Measurements from ENCODE around the gene KCNC3.

Gene KCNC3

GRCh38 chr19:50322234-50322633 lies 6.9 kb downstream of the KCNC3 start:
- TF ChIP-seq CTCF (conservative IDR thresholded peaks at IDR 0.05; ENCODE audit: low read depth, low read length): no peak
- H4K20me1 ChIP-seq (ENCODE audit: insufficient read depth): no peaks in the 10 kb centered on the region
- no peaks in the 10 kb centered on the region for H3K36me3 ChIP-seq (ENCODE audit: insufficient read depth)
- H2AFZ ChIP-seq (ENCODE audit: low read depth): no peak overlapping the region
- no peak overlapping the region for H3K27ac ChIP-seq
- H3K27me3 ChIP-seq (ENCODE audit: insufficient read depth, low read depth): peaks cover 45% of the 10 kb centered on the region
- no peak overlapping the region for H3K4me3 ChIP-seq (IDR thresholded peaks at IDR 0.05; ENCODE audit: insufficient read depth, low read depth, low read length)
- H3K79me2 ChIP-seq (ENCODE audit: insufficient read depth, low read depth): no peaks in the 10 kb centered on the region
- H3K4me1 ChIP-seq (ENCODE audit: low read depth, poor library complexity, severe bottlenecking): no peaks in the 10 kb centered on the region
- no peak overlapping the region for H3K4me2 ChIP-seq
- no peak overlapping the region for H3K9ac ChIP-seq

DNA sequence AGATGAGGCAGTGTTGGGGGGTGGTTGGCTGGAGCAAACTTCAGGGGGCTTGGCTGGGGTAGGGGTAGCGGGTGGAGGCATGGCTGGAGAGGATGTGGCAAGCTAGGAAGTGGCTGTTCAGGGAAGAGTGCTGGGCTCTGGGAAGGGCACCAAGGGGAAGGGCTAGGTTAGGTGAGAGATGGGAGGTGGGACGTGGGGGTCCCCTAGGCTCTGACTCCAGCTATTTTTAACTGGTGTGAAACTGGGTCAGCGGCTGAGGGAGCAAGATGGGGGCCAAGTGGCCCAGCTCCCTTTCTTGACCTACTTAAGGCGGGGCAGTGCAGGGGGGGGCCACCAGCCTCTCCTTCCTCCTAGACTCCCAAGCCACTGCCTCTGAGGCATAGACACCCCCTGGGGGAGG lies 7.3 kb downstream of the KCNC3 start:
- no peak for TF ChIP-seq CTCF (conservative IDR thresholded peaks at IDR 0.05; ENCODE audit: low read depth, low read length)
- no peaks in the 10 kb centered on the region for H3K4me1 ChIP-seq (ENCODE audit: low read depth, poor library complexity, severe bottlenecking)
- no peaks in the 10 kb centered on the region for H3K36me3 ChIP-seq (ENCODE audit: insufficient read depth)
- H3K27ac ChIP-seq: no peak overlapping the region
- H3K4me3 ChIP-seq (IDR thresholded peaks at IDR 0.05; ENCODE audit: insufficient read depth, low read depth, low read length): no peak overlapping the region
- H3K4me2 ChIP-seq: no peak overlapping the region
- peaks cover 42% of the 10 kb centered on the region for H3K27me3 ChIP-seq (ENCODE audit: insufficient read depth, low read depth)
- H3K79me2 ChIP-seq (ENCODE audit: insufficient read depth, low read depth): no peaks in the 10 kb centered on the region
- H3K9ac ChIP-seq: no peak overlapping the region
- H4K20me1 ChIP-seq (ENCODE audit: insufficient read depth): no peaks in the 10 kb centered on the region
- H2AFZ ChIP-seq (ENCODE audit: low read depth): no peak overlapping the region

DNA sequence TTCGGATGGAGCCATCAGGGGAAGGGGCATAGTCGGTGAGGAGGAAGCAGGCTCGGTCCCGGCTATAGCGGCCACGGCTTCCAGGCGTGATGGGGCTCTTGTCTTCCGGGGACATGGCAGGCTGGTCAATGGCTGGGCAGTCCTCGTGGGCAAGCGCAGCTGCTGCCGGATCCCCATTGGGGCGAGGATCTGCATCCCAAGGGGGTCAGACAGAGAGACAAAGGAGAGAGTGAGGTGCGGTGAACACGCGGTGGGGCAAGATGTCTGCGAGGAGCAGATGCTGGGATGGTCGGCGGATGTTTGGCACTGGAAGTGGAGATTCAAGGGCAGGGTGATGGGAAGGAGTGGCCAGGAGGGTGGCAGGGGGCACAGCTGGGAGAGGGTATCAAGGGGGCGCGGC lies 8.6 kb downstream of the KCNC3 start:
- H3K36me3 ChIP-seq (ENCODE audit: insufficient read depth): no peaks in the 10 kb centered on the region
- no peaks in the 10 kb centered on the region for H3K79me2 ChIP-seq (ENCODE audit: insufficient read depth, low read depth)
- H3K9ac ChIP-seq: no peak overlapping the region
- no peak overlapping the region for H3K27ac ChIP-seq
- no peak overlapping the region for H2AFZ ChIP-seq (ENCODE audit: low read depth)
- H3K4me3 ChIP-seq (IDR thresholded peaks at IDR 0.05; ENCODE audit: insufficient read depth, low read depth, low read length): no peak overlapping the region
- H3K4me2 ChIP-seq: no peak overlapping the region
- no peak for TF ChIP-seq CTCF (conservative IDR thresholded peaks at IDR 0.05; ENCODE audit: low read depth, low read length)
- no peaks in the 10 kb centered on the region for H4K20me1 ChIP-seq (ENCODE audit: insufficient read depth)
- H3K4me1 ChIP-seq (ENCODE audit: low read depth, poor library complexity, severe bottlenecking): no peaks in the 10 kb centered on the region
- H3K27me3 ChIP-seq (ENCODE audit: insufficient read depth, low read depth): peaks cover 42% of the 10 kb centered on the region

- H3K36me3 ChIP-seq (ENCODE audit: insufficient read depth): no peaks in the 10 kb centered on the region
- H3K4me2 ChIP-seq: no peak overlapping the region
- H3K27me3 ChIP-seq (ENCODE audit: insufficient read depth, low read depth): peaks cover 44% of the 10 kb centered on the region
- H3K79me2 ChIP-seq (ENCODE audit: insufficient read depth, low read depth): no peaks in the 10 kb centered on the region
- H3K4me1 ChIP-seq (ENCODE audit: low read depth, poor library complexity, severe bottlenecking): no peaks in the 10 kb centered on the region
- H2AFZ ChIP-seq (ENCODE audit: low read depth): no peak overlapping the region
- no peak overlapping the region for H3K27ac ChIP-seq
- H4K20me1 ChIP-seq (ENCODE audit: insufficient read depth): no peaks in the 10 kb centered on the region
- no peak overlapping the region for H3K9ac ChIP-seq
- no peak overlapping the region for H3K4me3 ChIP-seq (IDR thresholded peaks at IDR 0.05; ENCODE audit: insufficient read depth, low read depth, low read length)
- TF ChIP-seq CTCF (conservative IDR thresholded peaks at IDR 0.05; ENCODE audit: low read depth, low read length): no peak
These were observed 9.1 kb downstream of the KCNC3 start for GRCh38 chr19:50320051-50320450.

DNA sequence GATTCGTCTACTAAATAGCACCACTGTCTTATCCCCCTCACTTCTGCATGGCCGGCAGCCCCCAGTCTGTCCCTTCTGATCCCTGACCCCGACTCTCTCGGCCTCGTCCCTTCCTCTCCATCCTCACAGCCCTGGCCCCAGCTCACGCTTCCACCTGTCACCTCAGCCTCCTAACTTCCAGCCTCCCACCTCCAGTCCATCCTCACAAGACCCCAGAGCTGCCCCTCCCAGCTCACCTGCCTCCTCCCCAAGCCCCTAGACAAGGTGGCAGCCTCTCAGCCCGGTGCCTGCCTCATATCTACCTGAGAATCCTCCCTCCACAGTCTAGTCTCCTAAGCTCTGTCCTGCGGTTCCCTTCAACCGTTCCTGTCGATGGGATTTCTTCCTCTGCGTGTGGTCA lies 10.0 kb downstream of the KCNC3 start:
- H3K4me1 ChIP-seq (ENCODE audit: low read depth, poor library complexity, severe bottlenecking): no peaks in the 10 kb centered on the region
- H3K27ac ChIP-seq: no peak overlapping the region
- no peak overlapping the region for H3K4me3 ChIP-seq (IDR thresholded peaks at IDR 0.05; ENCODE audit: insufficient read depth, low read depth, low read length)
- no peak overlapping the region for H3K9ac ChIP-seq
- H3K4me2 ChIP-seq: no peak overlapping the region
- no peaks in the 10 kb centered on the region for H4K20me1 ChIP-seq (ENCODE audit: insufficient read depth)
- H2AFZ ChIP-seq (ENCODE audit: low read depth): no peak overlapping the region
- no peaks in the 10 kb centered on the region for H3K79me2 ChIP-seq (ENCODE audit: insufficient read depth, low read depth)
- peaks cover 43% of the 10 kb centered on the region for H3K27me3 ChIP-seq (ENCODE audit: insufficient read depth, low read depth)
- no peak for TF ChIP-seq CTCF (conservative IDR thresholded peaks at IDR 0.05; ENCODE audit: low read depth, low read length)
- no peaks in the 10 kb centered on the region for H3K36me3 ChIP-seq (ENCODE audit: insufficient read depth)
